Subcutaneous abdominal adipose tissue (tissue), 5 donors: Measurements from ENCODE around the gene GPR62.

Experiments
- H3K27ac ChIP-seq: one replicate; pipeline ENCODE4 v1.7.0; 2013; ENCODE audit warnings: low read depth, mild to moderate bottlenecking, inconsistent platforms, low read length, moderate library complexity
- H3K27me3 ChIP-seq, 5 donors: one replicate each; pipeline ENCODE4 v1.7.0; 2013; ENCODE audit warnings: low read length in 5 of 5, inconsistent platforms in 1 of 5; ENCODE audit not compliant: control insufficient read depth in 5 of 5, insufficient read depth in 4 of 5
- H3K36me3 ChIP-seq, 5 donors: one replicate each; pipeline ENCODE4 v1.7.0; 2013; ENCODE audit warnings: low read length in 5 of 5; ENCODE audit not compliant: control insufficient read depth in 5 of 5, insufficient read depth in 5 of 5
- H3K4me1 ChIP-seq, 5 donors: one replicate each; pipeline ENCODE4 v1.7.0; 2013; ENCODE audit warnings: low read length in 5 of 5, mild to moderate bottlenecking in 3 of 5, moderate library complexity in 1 of 5; ENCODE audit not compliant: control insufficient read depth in 5 of 5, insufficient read depth in 5 of 5
- H3K4me3 ChIP-seq, 5 donors: one replicate each; pipeline ENCODE4 v1.7.0; 2013; ENCODE audit warnings: low read length in 5 of 5, low read depth in 1 of 5
- H3K9ac ChIP-seq, 5 donors: one replicate each; pipeline ENCODE4 v1.7.0; 2013; ENCODE audit warnings: low read length in 5 of 5, mild to moderate bottlenecking in 4 of 5, moderate library complexity in 3 of 5
- H3K9me3 ChIP-seq, 5 donors: one replicate each; pipeline ENCODE4 v1.7.0; 2013; ENCODE audit warnings: low read length in 5 of 5; ENCODE audit not compliant: control insufficient read depth in 5 of 5
- donor health status: healthy.
- donor health status: healthy.
- donor health status: healthy.
- donor health status: healthy.
- donor health status: healthy.

The GPR62 gene

DNA sequence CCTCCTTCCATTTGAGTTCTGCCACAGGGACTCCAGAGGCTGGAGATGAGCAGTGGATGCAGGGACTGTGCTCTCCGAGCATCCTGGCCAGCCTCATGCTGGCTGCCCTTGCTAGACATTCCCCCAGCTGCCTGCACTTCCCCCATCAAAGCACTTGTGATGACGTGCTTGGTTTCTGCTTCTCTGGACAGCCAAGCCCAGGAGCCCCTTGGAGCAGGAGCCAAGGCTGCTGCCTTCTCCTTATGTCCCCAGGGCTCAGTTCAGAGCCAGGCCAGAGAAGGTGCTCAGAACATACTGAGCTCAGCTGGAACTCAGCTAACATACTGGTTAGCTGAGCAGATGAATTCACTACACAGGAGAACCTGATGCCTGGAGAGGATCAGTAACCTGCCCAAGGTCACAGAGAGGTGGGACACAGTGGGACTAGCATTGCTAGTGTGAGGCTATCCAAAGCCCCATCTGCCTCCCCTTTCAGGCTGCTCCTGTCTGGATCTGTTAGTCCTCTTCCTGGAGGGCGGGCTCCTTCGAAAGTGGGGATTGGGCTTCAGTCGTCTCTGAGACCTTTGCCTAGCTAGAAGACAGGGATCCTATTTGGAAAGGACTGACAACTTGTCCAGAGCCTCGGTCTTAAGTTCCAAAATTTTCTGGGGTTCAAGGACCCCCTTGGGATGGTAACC is 7.8 kb downstream of the GPR62 start:
- Histone ChIP-seq H3K4me3 (no peak overlapping the region), H3K4me1 (peaks cover 0 to 23% (median 17%) of the 10 kb centered on the region in 5 donors), H3K27ac (no peak overlapping the region), H3K27me3 (no peaks in the 10 kb centered on the region), H3K36me3 (peaks cover 0 to 33% (median 23%) of the 10 kb centered on the region in 5 donors), H3K9ac (peak overlapping the region in 1 of 5 donors; percentile 2), H3K9me3 (no peaks in the 10 kb centered on the region)

- H3K27me3 ChIP-seq = no peaks in the 10 kb centered on the region
- H3K9ac ChIP-seq = no peak overlapping the region
- H3K36me3 ChIP-seq = peaks cover 0 to 23% (median 16%) of the 10 kb centered on the region in 5 donors
- no peak overlapping the region for H3K4me3 ChIP-seq
- peaks cover 2 to 31% (median 25%) of the 10 kb centered on the region in 5 donors for H3K4me1 ChIP-seq
- H3K9me3 ChIP-seq = no peaks in the 10 kb centered on the region
- H3K27ac ChIP-seq = no peak overlapping the region
These were observed 8.8 kb downstream of the GPR62 start for GRCh38 chr3:51963951-51964451.

- H3K9me3 ChIP-seq = no peaks in the 10 kb centered on the region
- H3K4me3 ChIP-seq = no peak overlapping the region
- H3K36me3 ChIP-seq = peaks cover 0 to 18% (median 10%) of the 10 kb centered on the region in 5 donors
- H3K9ac ChIP-seq = peak overlapping the region in 1 of 5 donors; percentile 30
- H3K27me3 ChIP-seq = no peaks in the 10 kb centered on the region
- peaks cover 2 to 31% (median 25%) of the 10 kb centered on the region in 5 donors for H3K4me1 ChIP-seq
- H3K27ac ChIP-seq = no peak overlapping the region
These were observed 9.3 kb downstream of the GPR62 start for GRCh38 chr3:51964521-51964920.

DNA sequence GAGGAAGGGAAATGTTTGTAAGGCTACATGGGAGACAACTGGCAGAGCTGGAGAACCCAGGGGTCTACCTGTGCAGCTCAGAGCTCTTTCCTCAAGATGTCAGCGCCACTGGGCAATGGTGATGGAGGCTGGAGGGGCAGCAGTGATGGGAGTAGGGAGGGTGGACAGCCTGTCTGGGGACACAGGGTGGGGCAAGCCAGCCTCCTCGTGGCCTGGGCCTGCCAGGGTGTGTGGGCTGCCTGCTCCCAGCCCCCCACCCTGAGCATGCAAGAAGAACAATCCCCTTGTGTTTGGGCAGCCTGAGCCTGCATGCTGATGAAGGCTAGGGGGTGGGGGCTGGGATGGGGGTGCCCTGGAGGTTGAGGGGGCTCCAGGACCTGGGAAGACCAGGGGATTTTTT is 10.8 kb downstream of the GPR62 start:
- no peak overlapping the region for H3K9ac ChIP-seq
- H3K27ac ChIP-seq = no peak overlapping the region
- peaks cover 2 to 31% (median 25%) of the 10 kb centered on the region in 5 donors for H3K4me1 ChIP-seq
- H3K4me3 ChIP-seq = no peak overlapping the region
- H3K36me3 ChIP-seq = peaks cover 0 to 6% (median 0%) of the 10 kb centered on the region in 5 donors
- no peaks in the 10 kb centered on the region for H3K27me3 ChIP-seq
- no peaks in the 10 kb centered on the region for H3K9me3 ChIP-seq

DNA sequence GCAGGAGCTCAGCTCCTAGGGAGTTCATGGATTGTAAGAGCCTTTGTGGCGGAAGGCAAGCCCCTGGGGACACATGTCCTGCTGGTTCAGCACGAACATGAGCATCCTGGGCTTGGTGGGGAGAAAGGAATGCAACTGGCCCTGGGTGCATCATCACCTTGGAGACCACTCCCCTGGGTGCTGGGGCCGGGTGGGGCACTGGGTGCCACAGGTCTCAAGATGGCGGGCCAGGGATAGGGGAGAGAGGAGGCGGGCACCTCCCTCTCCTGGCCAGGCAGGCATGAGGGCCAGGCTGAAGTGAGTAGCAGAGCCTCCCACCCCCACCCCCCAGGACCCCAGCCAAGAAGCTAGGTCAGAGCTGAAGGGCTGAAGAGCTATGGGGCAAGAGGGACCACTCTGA is 11.3 kb downstream of the GPR62 start:
- Histone ChIP-seq H3K27me3 (no peaks in the 10 kb centered on the region), H3K36me3 (peaks cover 0 to 8% (median 1%) of the 10 kb centered on the region in 5 donors), H3K4me3 (peak overlapping the region; percentile 73 to 85 (median 80)), H3K27ac (no peak overlapping the region), H3K9ac (peak overlapping the region in 3 of 5 donors; percentile 76 to 89 (median 84)), H3K4me1 (peaks cover 2 to 32% (median 25%) of the 10 kb centered on the region in 5 donors), H3K9me3 (no peaks in the 10 kb centered on the region)

DNA sequence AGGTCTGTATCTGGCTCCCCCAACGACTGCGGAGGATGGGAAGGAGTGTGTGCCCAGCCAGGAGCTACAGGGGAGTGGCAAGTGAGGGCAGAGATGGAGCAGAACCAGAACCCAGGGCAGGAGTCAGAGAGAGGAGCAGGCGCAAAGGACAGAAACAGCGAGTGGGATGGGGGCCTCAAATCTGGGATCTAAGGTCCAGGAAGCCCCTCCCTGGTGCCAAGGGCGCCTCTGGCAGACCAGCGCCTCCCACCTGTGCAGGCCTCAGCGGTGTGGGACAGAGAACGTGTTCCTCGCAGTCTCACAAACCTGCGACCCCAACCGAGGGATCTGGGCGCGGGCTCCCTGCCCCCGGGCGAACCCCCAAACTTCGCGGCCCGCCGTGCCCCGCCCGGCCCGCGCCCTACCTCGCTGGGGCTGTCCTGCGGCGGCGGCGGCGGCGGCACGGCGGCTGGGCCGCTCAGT is 11.8 kb downstream of the GPR62 start:
- no peaks in the 10 kb centered on the region for H3K27me3 ChIP-seq
- no peaks in the 10 kb centered on the region for H3K9me3 ChIP-seq
- peaks cover 0 to 9% (median 2%) of the 10 kb centered on the region in 5 donors for H3K36me3 ChIP-seq
- peaks cover 2 to 32% (median 25%) of the 10 kb centered on the region in 5 donors for H3K4me1 ChIP-seq
- H3K9ac ChIP-seq = peak overlapping the region; percentile 56 to 89 (median 76)
- H3K4me3 ChIP-seq = peak overlapping the region; percentile 73 to 85 (median 80)
- H3K27ac ChIP-seq = no peak overlapping the region

GRCh38 chr3:51967384-51968169 is 12.4 kb downstream of the GPR62 start, which contains the start of gene PCBP4:
Gene PCBP4 (minus strand): TSS chr3:51967454. CDS start chr3:51961240, 6,214 bp downstream.
- peak within 1 kb of the TSS; percentile 73 to 85 (median 80) for H3K4me3 ChIP-seq
- H3K27me3 ChIP-seq = no peaks in the 10 kb centered on the region
- peak within 1 kb of the TSS; percentile 56 to 89 (median 76) for H3K9ac ChIP-seq
- peaks cover 0 to 9% (median 2%) of the 10 kb centered on the region in 5 donors for H3K36me3 ChIP-seq
- peaks cover 2 to 30% (median 25%) of the 10 kb centered on the region in 5 donors for H3K4me1 ChIP-seq
- peak within 1 kb of the TSS; percentile 69 for H3K27ac ChIP-seq
- H3K9me3 ChIP-seq = no peaks in the 10 kb centered on the region

DNA sequence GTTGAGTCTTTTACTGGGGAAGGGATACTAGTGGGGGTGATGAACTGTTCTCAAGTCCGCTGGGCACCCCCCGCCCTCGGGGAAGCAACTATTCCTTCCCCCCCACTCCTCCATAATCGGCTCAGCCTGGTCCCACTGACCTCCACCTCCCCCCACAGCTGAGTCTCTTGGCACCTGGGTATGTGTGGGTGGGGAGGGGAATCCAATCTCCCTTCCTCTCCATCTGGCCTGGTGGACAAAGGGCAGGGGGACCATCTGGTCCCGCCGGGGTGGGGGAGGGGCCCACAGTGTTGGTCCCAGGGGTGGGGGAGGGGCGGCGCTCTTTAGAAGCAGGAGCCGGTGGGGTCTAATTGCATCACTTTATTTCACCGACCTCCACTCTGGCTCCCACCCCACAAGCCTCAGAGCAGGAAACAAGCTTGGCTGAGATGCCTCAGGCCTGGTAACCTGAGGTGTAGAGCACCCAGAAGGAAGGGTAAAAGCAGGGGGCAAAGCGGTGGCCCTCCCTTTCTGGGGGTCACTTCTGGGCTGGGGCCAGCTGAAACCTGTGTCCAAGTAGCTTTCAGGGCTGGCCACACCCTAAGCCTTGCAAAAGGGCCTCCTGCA is 13.1 kb downstream of the GPR62 start:
- Histone ChIP-seq H3K9me3 (no peaks in the 10 kb centered on the region), H3K4me1 (peaks cover 2 to 33% (median 25%) of the 10 kb centered on the region in 5 donors), H3K36me3 (peaks cover 0 to 9% (median 2%) of the 10 kb centered on the region in 5 donors), H3K27me3 (no peaks in the 10 kb centered on the region), H3K9ac (peak overlapping the region in 3 of 5 donors; percentile 59 to 78 (median 76)), H3K27ac (peak overlapping the region; percentile 69), H3K4me3 (peak overlapping the region; percentile 62 to 81 (median 69))

DNA sequence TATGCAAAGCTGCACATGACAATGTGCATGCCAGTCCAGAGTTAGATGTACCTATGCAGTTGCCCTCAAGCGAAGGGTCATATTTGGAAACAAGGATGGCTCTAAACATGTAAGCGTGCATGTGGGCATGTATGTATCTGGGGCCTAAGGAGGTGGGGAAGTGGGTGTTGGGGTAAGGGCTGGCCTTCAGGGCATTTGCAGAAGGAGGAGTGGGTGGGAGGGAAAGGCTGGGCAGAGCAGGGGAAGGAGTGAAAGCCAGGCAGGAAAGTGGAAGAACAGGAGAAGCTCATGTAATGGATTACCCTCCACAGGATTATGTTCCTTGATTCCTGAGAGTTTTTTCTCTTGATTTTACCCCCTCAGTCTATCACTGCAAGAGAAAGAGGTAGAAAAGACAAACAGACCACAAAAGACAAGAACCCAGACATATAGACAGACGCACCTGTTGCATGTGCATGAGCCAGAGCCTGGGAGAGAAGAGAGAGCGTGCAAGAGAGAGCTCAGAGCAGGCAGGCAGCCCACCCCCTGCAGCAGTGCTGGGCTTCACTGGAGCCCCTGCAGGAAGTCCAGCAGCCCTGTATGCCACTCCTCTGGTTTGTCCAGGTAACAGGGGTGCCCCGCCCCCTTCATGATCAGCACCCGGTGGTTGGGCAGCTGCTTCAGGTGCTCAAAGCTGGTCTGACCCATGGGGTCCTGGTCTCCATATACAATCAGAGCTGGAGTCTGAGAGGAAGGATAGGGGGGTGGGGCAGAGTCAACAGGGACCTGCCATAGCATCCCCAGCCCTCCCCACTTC is 13.9 kb downstream of the GPR62 start:
- Histone ChIP-seq H3K27me3 (no peaks in the 10 kb centered on the region), H3K9ac (no peak overlapping the region), H3K4me3 (no peak overlapping the region), H3K36me3 (peaks cover 0 to 9% (median 2%) of the 10 kb centered on the region in 5 donors), H3K4me1 (peaks cover 2 to 41% (median 32%) of the 10 kb centered on the region in 5 donors), H3K27ac (no peak overlapping the region), H3K9me3 (no peaks in the 10 kb centered on the region)
